Stimulated activated CD8-positive, alpha-beta memory T cell treated with anti-CD3 and anti-CD28 coated beads, Interleukin-7, amount 100 ng/mL, for 4 hours (primary cell): ENCODE results near the gene PIGT.

ENCODE experiments used
- DNase-seq, 2 donors: peaks; one replicate each; pipeline ENCODE4 v3.0.0-alpha.2; 2020; ENCODE audit warnings: low read depth in 2 of 2

PIGT gene

GRCh38 chr20:45400346-45401031 lies 15.5 kb upstream of the PIGT start:
- no peak for DNase-seq

GRCh38 chr20:45402946-45403345 lies 13.0 kb upstream of the PIGT start:
- DNase-seq: no peak

GRCh38 chr20:45404438-45404837 lies 11.5 kb upstream of the PIGT start:
- DNase-seq: no peak

GRCh38 chr20:45405571-45406259 lies 10.2 kb upstream of the PIGT start:
- peak in 1 of 2 donors; percentile 8 for DNase-seq

GRCh38 chr20:45406260-45407066 lies 9.5 kb upstream of the PIGT start:
- peak; percentile 30 to 66 for DNase-seq

- no peak for DNase-seq
These were observed 8.7 kb upstream of the PIGT start for GRCh38 chr20:45407067-45407745.

GRCh38 chr20:45407783-45408645 lies 7.9 kb upstream of the PIGT start, which contains the start of gene DBNDD2:
Gene DBNDD2 (plus strand): TSS chr20:45408289. CDS start chr20:45408468, 179 bp downstream.
- peak in 1 of 2 donors; percentile 22 for DNase-seq

- DNase-seq: no peak
These were observed 7.2 kb upstream of the PIGT start for GRCh38 chr20:45408646-45409213.

- no peak for DNase-seq
These were observed 6.2 kb upstream of the PIGT start for GRCh38 chr20:45409521-45410272.

GRCh38 chr20:45410887-45411286 lies 5.1 kb upstream of the PIGT start:
- DNase-seq: no peak

GRCh38 chr20:45412653-45413052 lies 3.3 kb upstream of the PIGT start:
- DNase-seq: no peak

- no peak for DNase-seq
These were observed 2.5 kb upstream of the PIGT start for GRCh38 chr20:45413479-45413878.

GRCh38 chr20:45416917-45417316 lies 976 bp downstream of the PIGT start:
- no peak for DNase-seq

- DNase-seq: no peak
These were observed 3.5 kb downstream of the PIGT start for GRCh38 chr20:45419188-45420091.

GRCh38 chr20:45420125-45420524 lies 4.2 kb downstream of the PIGT start:
- no peak for DNase-seq

- DNase-seq: no peak
These were observed 7.8 kb downstream of the PIGT start for GRCh38 chr20:45423700-45424099.

GRCh38 chr20:45425561-45425960 lies 9.6 kb downstream of the PIGT start:
- no peak for DNase-seq

GRCh38 chr20:45426320-45427016 lies 10.5 kb downstream of the PIGT start:
- DNase-seq: no peak
